Suprapubic skin (tissue), 3 donors: ENCODE measurements around the gene ZNF426.

ENCODE experiments used
- POLR2A ChIP-seq, 2 donors: fragments of 450-650 bp; IDR thresholded peaks; one replicate each; pipeline ENCODE4 v1.6.1; 2017; ENCODE audit warnings: antibody characterized with exemption in 2 of 2, mild to moderate bottlenecking in 2 of 2, moderate library complexity in 2 of 2
- TF ChIP-seq, protein P1 (sequence below), 2 donors: fragments of 200-600 bp in 1 of 2; fragments of 450-650 bp in 1 of 2; sonication (generic) in 1 of 2; IDR thresholded peaks; one replicate each; pipeline ENCODE4 v1.5.1; 2016 to 2019; ENCODE audit warnings: antibody characterized with exemption in 2 of 2, mild to moderate bottlenecking in 1 of 2, moderate library complexity in 1 of 2

DNA sequence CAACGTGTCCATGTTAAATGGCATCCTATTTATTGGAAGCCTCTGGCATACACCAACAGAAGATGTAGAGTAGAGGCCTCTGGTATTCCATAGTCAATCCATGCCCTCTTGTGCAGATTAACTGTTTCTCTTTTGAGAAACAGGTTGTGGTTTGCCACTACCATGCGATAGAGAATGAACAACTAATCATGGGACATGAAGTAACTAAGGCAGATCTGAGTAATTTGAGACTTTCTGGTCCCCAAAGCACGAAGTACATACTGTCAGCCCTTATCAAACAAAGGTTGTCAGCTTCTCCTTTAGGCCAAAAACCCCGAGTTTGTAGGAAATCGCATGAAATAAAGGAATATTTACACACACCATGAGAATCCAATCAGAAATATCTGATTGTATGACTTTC, 42.3 kb upstream of the ZNF426 start:
- TF ChIP-seq, protein P1, sequence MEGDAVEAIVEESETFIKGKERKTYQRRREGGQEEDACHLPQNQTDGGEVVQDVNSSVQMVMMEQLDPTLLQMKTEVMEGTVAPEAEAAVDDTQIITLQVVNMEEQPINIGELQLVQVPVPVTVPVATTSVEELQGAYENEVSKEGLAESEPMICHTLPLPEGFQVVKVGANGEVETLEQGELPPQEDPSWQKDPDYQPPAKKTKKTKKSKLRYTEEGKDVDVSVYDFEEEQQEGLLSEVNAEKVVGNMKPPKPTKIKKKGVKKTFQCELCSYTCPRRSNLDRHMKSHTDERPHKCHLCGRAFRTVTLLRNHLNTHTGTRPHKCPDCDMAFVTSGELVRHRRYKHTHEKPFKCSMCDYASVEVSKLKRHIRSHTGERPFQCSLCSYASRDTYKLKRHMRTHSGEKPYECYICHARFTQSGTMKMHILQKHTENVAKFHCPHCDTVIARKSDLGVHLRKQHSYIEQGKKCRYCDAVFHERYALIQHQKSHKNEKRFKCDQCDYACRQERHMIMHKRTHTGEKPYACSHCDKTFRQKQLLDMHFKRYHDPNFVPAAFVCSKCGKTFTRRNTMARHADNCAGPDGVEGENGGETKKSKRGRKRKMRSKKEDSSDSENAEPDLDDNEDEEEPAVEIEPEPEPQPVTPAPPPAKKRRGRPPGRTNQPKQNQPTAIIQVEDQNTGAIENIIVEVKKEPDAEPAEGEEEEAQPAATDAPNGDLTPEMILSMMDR (IDR thresholded peaks at IDR 0.05) = no peak
- no peak for TF ChIP-seq POLR2A (IDR thresholded peaks at IDR 0.05)
